ENCODE results near the gene PGPEP1.

PGPEP1 gene

GRCh38 chr19:18391509-18392075 lies 51.2 kb downstream of the PGPEP1 start:
- no peak for TF ChIP-seq TEAD4 (IDR thresholded peaks at IDR 0.05)
- no peak for TF ChIP-seq CREB1 (IDR thresholded peaks at IDR 0.05; ENCODE audit: low read depth)
- TF ChIP-seq TCF12 (IDR thresholded peaks at IDR 0.05; ENCODE audit: low read depth) = no peak
- TF ChIP-seq TAF1 (IDR thresholded peaks at IDR 0.05; ENCODE audit: low read depth) = no peak

- TF ChIP-seq USF1 (IDR thresholded peaks at IDR 0.05) (no peak), TEAD4 (IDR thresholded peaks at IDR 0.05) (no peak), FOXM1 (IDR thresholded peaks at IDR 0.05; ENCODE audit: borderline replicate concordance, low read depth) (no peak), NFIC (IDR thresholded peaks at IDR 0.05) (no peak), CEBPB (IDR thresholded peaks at IDR 0.05) (no peak), RAD21 (IDR thresholded peaks at IDR 0.05; ENCODE audit: low read depth) (no peak), TAF1 (IDR thresholded peaks at IDR 0.05; ENCODE audit: low read depth) (no peak), ZBTB7A (IDR thresholded peaks at IDR 0.05; ENCODE audit: low read depth) (no peak), EGR1 (IDR thresholded peaks at IDR 0.05) (no peak), CREB1 (IDR thresholded peaks at IDR 0.05; ENCODE audit: low read depth) (no peak), MAX (IDR thresholded peaks at IDR 0.05) (no peak), EP300 (IDR thresholded peaks at IDR 0.05; ENCODE audit: borderline replicate concordance) (no peak), REST (IDR thresholded peaks at IDR 0.05; ENCODE audit: low read depth) (no peak), TCF12 (IDR thresholded peaks at IDR 0.05; ENCODE audit: low read depth) (no peak), YY1 (IDR thresholded peaks at IDR 0.05; ENCODE audit: low read depth) (no peak)
Observed at GRCh38 chr19:18392417-18392816, 52.0 kb downstream of the PGPEP1 start.

GRCh38 chr19:18392926-18393325 lies 52.5 kb downstream of the PGPEP1 start:
- TF ChIP-seq EGR1 (IDR thresholded peaks at IDR 0.05) (no peak), NFIC (IDR thresholded peaks at IDR 0.05) (no peak), EP300 (IDR thresholded peaks at IDR 0.05; ENCODE audit: borderline replicate concordance) (no peak), CREB1 (IDR thresholded peaks at IDR 0.05; ENCODE audit: low read depth) (no peak), REST (IDR thresholded peaks at IDR 0.05; ENCODE audit: low read depth) (no peak), MAX (IDR thresholded peaks at IDR 0.05) (no peak), CEBPB (IDR thresholded peaks at IDR 0.05) (no peak), FOXM1 (IDR thresholded peaks at IDR 0.05; ENCODE audit: borderline replicate concordance, low read depth) (no peak), RAD21 (IDR thresholded peaks at IDR 0.05; ENCODE audit: low read depth) (no peak), YY1 (IDR thresholded peaks at IDR 0.05; ENCODE audit: low read depth) (no peak)

- TF ChIP-seq TCF12 (IDR thresholded peaks at IDR 0.05; ENCODE audit: low read depth) (no peak), MAX (IDR thresholded peaks at IDR 0.05) (no peak), CEBPB (IDR thresholded peaks at IDR 0.05) (no peak), CREB1 (IDR thresholded peaks at IDR 0.05; ENCODE audit: low read depth) (no peak), FOXM1 (IDR thresholded peaks at IDR 0.05; ENCODE audit: borderline replicate concordance, low read depth) (no peak), RAD21 (IDR thresholded peaks at IDR 0.05; ENCODE audit: low read depth) (no peak), EGR1 (IDR thresholded peaks at IDR 0.05) (no peak), YY1 (IDR thresholded peaks at IDR 0.05; ENCODE audit: low read depth) (no peak), TAF1 (IDR thresholded peaks at IDR 0.05; ENCODE audit: low read depth) (no peak), REST (IDR thresholded peaks at IDR 0.05; ENCODE audit: low read depth) (no peak), EP300 (IDR thresholded peaks at IDR 0.05; ENCODE audit: borderline replicate concordance) (no peak), TEAD4 (IDR thresholded peaks at IDR 0.05) (no peak), ZBTB7A (IDR thresholded peaks at IDR 0.05; ENCODE audit: low read depth) (no peak), USF1 (IDR thresholded peaks at IDR 0.05) (no peak), NFIC (IDR thresholded peaks at IDR 0.05) (no peak)
Observed at GRCh38 chr19:18393836-18394235, 53.4 kb downstream of the PGPEP1 start.
